ENCODE results near the gene KDM4D. TPM values are rescaled to one million over a fixed set of nuclear protein-coding genes. Genes with fewer than 3 reads are reported as not detected.

The KDM4D gene
- total and polyA plus RNA-seq, 9 of the 15 experiments (the other 6 are each of a cell fraction or from before 2014, with no cell fraction given), result 0.34 to 1.1 (median 0.50) TPM

DNA sequence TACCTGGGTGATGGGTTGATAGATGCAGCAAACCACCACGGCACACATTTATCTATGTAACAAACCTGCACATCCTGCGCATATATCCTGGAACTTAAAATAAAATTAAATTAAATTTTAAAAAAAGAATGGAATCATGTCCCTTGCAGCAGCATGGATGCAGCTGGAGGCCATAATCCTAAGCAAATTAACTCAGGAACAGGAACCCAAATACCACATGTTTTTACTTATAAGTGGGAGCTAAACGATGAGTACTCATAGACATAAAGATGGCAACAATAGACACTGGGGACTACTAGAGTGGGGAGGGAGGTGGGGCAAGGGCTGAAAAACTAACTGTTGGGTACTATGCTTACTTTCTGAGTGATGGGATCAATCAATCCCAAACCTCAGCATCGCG, 41.0 kb upstream of the KDM4D start (continued):
- TF ChIP-seq TOE1 (IDR thresholded peaks at IDR 0.05; ENCODE audit: borderline replicate concordance), result no peak
- TF ChIP-seq TOE1 (CRISPR knock-in tag; IDR thresholded peaks at IDR 0.05; ENCODE audit: borderline replicate concordance, low read depth), result no peak
- no peak for TF ChIP-seq RBM22 (IDR thresholded peaks at IDR 0.05; ENCODE audit: low read depth, low read length, poor library complexity, severe bottlenecking)

DNA sequence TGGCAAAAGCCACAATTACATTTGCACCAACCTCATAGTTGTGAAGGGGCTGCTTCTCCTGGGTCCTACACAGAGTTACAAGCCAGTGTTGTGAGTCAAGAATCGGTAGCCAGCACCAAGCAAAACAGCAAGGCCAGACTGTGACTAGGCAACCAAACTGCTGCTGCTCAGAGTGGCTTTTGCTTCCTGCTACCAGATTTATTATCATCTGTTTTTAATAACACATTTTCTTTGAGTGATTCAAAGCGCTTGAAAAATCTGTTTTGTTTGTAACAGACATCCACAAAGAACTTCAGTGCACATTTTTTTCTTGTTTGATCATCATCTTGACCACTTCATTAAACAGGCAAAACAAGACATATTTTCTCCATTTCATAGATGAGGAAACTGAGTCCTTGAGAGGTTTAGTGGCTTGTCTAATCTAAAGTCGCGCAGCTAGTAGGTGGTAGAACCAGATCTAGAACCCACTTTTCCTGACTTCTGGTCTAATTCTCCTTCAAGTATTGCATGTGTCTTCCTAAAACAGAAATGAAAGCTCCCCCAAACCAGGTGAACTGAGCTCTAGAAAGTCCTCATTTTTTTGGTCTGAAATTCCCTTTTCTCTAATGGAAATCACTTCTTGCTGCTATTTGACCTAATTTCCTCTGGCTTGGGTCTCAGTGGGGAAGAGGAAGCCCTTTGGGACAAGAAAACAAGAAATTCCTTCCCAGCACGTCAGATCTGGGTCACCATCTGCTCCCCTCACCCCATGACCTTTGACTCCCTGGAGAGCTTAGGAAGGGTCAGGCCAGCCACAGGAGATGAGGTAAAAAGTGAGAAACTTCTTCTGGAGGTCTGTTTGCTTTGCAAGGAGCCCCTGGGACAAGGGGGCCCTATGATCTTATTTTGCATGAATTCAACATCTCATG, 40.0 kb upstream of the KDM4D start:
- WGBS (ENCODE audit: insufficient coverage, low coverage, missing lambda C conversion rate), result 6% methylated on average over 5 of the region's 5 CpGs
- intact Hi-C loops (cut with micrococcal nuclease), result no loop called here

More for the DNA sequence above, 40.0 kb upstream of the KDM4D start:
- in situ Hi-C loops (cut with MboI), result no loop called here
- Histone ChIP-seq H3K4me2 (ENCODE audit: insufficient read depth, low read length) (no peak overlapping the region), H3K9me1 (ENCODE audit: control insufficient read depth, insufficient read depth, low read length) (no peaks in the 10 kb centered on the region), H3K9ac (ENCODE audit: insufficient read depth in 1 of 2, low read depth in 2 of 2, low read length in 2 of 2) (no peak overlapping the region), H3K79me2 (ENCODE audit: control insufficient read depth, insufficient read depth, low read length) (no peaks in the 10 kb centered on the region), H3K9me3 (replicated peaks; ENCODE audit: control insufficient read depth, insufficient read depth, low read depth, low read length) (no peaks in the 10 kb centered on the region), H3K4me3 (no peak overlapping the region), H3K4me1 (replicated peaks in 1 of 2; ENCODE audit: control insufficient read depth in 2 of 2, insufficient read depth in 2 of 2, low read length in 2 of 2) (no peaks in the 10 kb centered on the region), H4K20me1 (replicated peaks; ENCODE audit: control insufficient read depth, insufficient read depth, low read length) (no peaks in the 10 kb centered on the region), H3K36me3 (ENCODE audit: control insufficient read depth, insufficient read depth, low read length) (no peaks in the 10 kb centered on the region), H3K27ac (ENCODE audit: extremely low read depth, low read depth, low read length) (no peak overlapping the region), H2AFZ (ENCODE audit: low read depth, low read length) (0 out of 2 replicates have a peak overlapping the region, but pooled peaks have one; percentile 4), H3K27me3 (ENCODE audit: control insufficient read depth in 2 of 2, insufficient read depth in 2 of 2, low read length in 2 of 2) (peaks cover 0 to 2% of the 10 kb centered on the region in 2 experiments; a peak in 3 of 5 replicates)
- ATAC-seq, result no peak
- ChIA-PET POLR2A (no interaction called here), CTCF (ENCODE audit: low intra/inter-chr PET ratio) (interaction anchor here (0.6 to 0.7 kb wide), 2 partner anchors 24 to 72 kb away, joined by 3 to 4 read pairs; no protein-coding TSS in a partner anchor)
- no TSS peak for BruUV-seq (replicated peaks)
- FAIRE-seq, result no peak
- TF ChIP-seq SNIP1 (IDR thresholded peaks at IDR 0.05; ENCODE audit: low read depth) (no peak), NR2C1 (IDR thresholded peaks at IDR 0.05) (no peak), NR2C1 (tag; IDR thresholded peaks at IDR 0.05) (0 out of 2 replicates have a peak, but pooled peaks have one; percentile 31)
- TF ChIP-seq, protein P1, sequence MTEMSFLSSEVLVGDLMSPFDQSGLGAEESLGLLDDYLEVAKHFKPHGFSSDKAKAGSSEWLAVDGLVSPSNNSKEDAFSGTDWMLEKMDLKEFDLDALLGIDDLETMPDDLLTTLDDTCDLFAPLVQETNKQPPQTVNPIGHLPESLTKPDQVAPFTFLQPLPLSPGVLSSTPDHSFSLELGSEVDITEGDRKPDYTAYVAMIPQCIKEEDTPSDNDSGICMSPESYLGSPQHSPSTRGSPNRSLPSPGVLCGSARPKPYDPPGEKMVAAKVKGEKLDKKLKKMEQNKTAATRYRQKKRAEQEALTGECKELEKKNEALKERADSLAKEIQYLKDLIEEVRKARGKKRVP (CRISPR knock-in tag; IDR thresholded peaks at IDR 0.05), result no peak
- no peak for DNase-seq (ENCODE audit: extremely low read depth in 1 of 4, low spot score in 3 of 4)

Data from K562 (cell line).